Caco-2 (cell line): Measurements from ENCODE around the gene FRMD4A. TPM values are rescaled to one million over a fixed set of nuclear protein-coding genes. Genes with fewer than 3 reads are reported as not detected.

Experiments
- BruUV-seq: library from RNA; stranded (reverse); fragments of 400-500 nt; replicated peaks from 2 replicates; lab custom pipeline; 2021; lab: Mats Ljungman, UMichigan
- CTCF ChIA-PET: fragments of 300-600 bp; sonication (Branson Sonifier 250); formaldehyde crosslinking; loops from one replicate; lab custom pipeline; 2022; ENCODE audit warnings: antibody characterized with exemption; lab: Charles Lee
- POLR2A ChIA-PET: fragments of 300-600 bp; sonication (Branson Sonifier 250); formaldehyde crosslinking; loops from one replicate; lab custom pipeline; 2022; ENCODE audit warnings: antibody characterized with exemption; lab: Charles Lee
- DNase-seq, 2 experiments: peaks; one replicate each; pipeline versions ENCODE4 v3.0.0 to v3.0.0-alpha.2; 2020 to 2022
- H3K27me3 ChIP-seq: replicated peaks from 2 replicates; pipeline ENCODE4 v1.6.0; 2011; ENCODE audit warnings: low read length; ENCODE audit not compliant: control insufficient read depth, insufficient read depth
- H3K36me3 ChIP-seq: 2 replicates; pipeline ENCODE4 v1.5.1; 2011; ENCODE audit warnings: low read length; ENCODE audit not compliant: control insufficient read depth, insufficient read depth
- H3K4me1 ChIP-seq: fragments of 250-450 bp; sonication (Bioruptor Pico); 2 replicates; pipeline ENCODE4 v1.5.1; 2020; ENCODE audit warnings: mild to moderate bottlenecking
- H3K4me3 ChIP-seq: 2 replicates; pipeline ENCODE4 v1.5.1; 2011; ENCODE audit warnings: low read depth, mild to moderate bottlenecking, control low read depth, low read length
- H3K9me3 ChIP-seq: fragments of 250-450 bp; sonication (Bioruptor Pico); 2 replicates; pipeline ENCODE4 v1.5.1; 2020; ENCODE audit warnings: mild to moderate bottlenecking, moderate library complexity
- H3K27ac Mint-ChIP-seq: one replicate; pipeline ENCODE4 v1.8.0; 2022; ENCODE audit warnings: mixed read lengths; ENCODE audit not compliant: unreplicated experiment
- H3K27me3 Mint-ChIP-seq: one replicate; pipeline ENCODE4 v1.8.0; 2022; ENCODE audit warnings: mixed read lengths; ENCODE audit not compliant: insufficient read depth, unreplicated experiment
- H3K36me3 Mint-ChIP-seq: one replicate; pipeline ENCODE4 v1.8.0; 2022; ENCODE audit warnings: mild to moderate bottlenecking, mixed read lengths; ENCODE audit not compliant: insufficient read depth, unreplicated experiment
- H3K4me1 Mint-ChIP-seq: one replicate; pipeline ENCODE4 v1.8.0; 2022; ENCODE audit warnings: low read depth, mixed read lengths; ENCODE audit not compliant: unreplicated experiment
- H3K4me3 Mint-ChIP-seq: one replicate; pipeline ENCODE4 v1.8.0; 2022; ENCODE audit warnings: mild to moderate bottlenecking, moderate library complexity, mixed read lengths; ENCODE audit not compliant: unreplicated experiment
- H3K9me3 Mint-ChIP-seq: one replicate; pipeline ENCODE4 v1.8.0; 2022; ENCODE audit warnings: mixed read lengths; ENCODE audit not compliant: unreplicated experiment
- CTCF ChIP-seq, 2 experiments: fragments of 200-600 bp in 1 of 2; IDR thresholded peaks; 1 replicate in 1 of 2; 2 replicates in 1 of 2; pipeline versions ENCODE4 v1.5.1 to v1.8.0; 2011 to 2022; ENCODE audit warnings: antibody characterized with exemption in 1 of 2, control low read depth in 1 of 2, inconsistent platforms in 1 of 2, low read depth in 1 of 2, low read length in 1 of 2, mild to moderate bottlenecking in 1 of 2, moderate library complexity in 1 of 2; ENCODE audit not compliant: insufficient read depth in 1 of 2, severe bottlenecking in 1 of 2, unreplicated experiment in 1 of 2
- intact Hi-C: fragments of 100-400 bp; cut with micrococcal nuclease; formaldehyde crosslinking; loops from one replicate; pipeline ENCODE4 v1.10.0; 2022; ENCODE audit not compliant: unreplicated experiment
- total RNA-seq: library from RNA; stranded (reverse); gene quantifications from 2 replicates; pipeline ENCODE4 v1.2.3, GENCODE V29; 2022

FRMD4A gene
- total RNA-seq, 1 experiment from 2014 or later, result 52.1 TPM

DNA sequence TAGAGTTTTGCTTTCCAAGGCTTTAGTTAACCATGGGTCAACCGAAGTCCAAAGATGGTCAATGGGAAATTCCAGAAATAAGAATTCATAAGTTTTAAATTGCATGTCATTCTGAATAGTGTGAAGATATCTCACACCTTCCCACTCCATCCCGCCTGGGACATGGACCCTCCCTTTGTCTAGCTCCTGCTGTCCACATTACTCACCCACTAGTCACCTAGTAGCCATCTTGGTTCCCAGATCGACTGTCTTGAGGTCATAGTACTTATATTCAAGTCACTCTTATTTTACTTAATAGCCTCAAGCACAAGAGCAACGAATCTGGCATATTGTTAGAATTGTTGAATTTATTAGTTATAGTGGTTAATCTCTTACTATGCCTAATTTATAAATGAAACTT, 377.4 kb downstream of the FRMD4A start:
- Histone ChIP-seq H3K9me3 (no peaks in the 10 kb centered on the region), H3K4me1 (no peaks in the 10 kb centered on the region), H3K36me3 (no peaks in the 10 kb centered on the region), H3K4me3 (no peak overlapping the region), H3K27me3 (no peaks in the 10 kb centered on the region; the same call in 1 of the 2 replicates)
- H3K9me3 Mint-ChIP-seq, result peaks cover 12% of the 10 kb centered on the region
- no peak overlapping the region for H3K27ac Mint-ChIP-seq
- no peak for TF ChIP-seq CTCF (IDR thresholded peaks at IDR 0.05; ENCODE audit: insufficient read depth in 1 of 2, low read depth in 1 of 2, low read length in 1 of 2, severe bottlenecking in 1 of 2, unreplicated experiment in 1 of 2)
- H3K4me1 Mint-ChIP-seq, result peaks cover 7% of the 10 kb centered on the region
- peaks cover 10% of the 10 kb centered on the region for H3K27me3 Mint-ChIP-seq
- ChIA-PET POLR2A (no interaction called here), CTCF (no interaction called here)
- H3K36me3 Mint-ChIP-seq, result no peaks in the 10 kb centered on the region
- intact Hi-C loops, result no loop called here
- no peak overlapping the region for H3K4me3 Mint-ChIP-seq
- BruUV-seq, result no TSS peak
- DNase-seq, result no peak

DNA sequence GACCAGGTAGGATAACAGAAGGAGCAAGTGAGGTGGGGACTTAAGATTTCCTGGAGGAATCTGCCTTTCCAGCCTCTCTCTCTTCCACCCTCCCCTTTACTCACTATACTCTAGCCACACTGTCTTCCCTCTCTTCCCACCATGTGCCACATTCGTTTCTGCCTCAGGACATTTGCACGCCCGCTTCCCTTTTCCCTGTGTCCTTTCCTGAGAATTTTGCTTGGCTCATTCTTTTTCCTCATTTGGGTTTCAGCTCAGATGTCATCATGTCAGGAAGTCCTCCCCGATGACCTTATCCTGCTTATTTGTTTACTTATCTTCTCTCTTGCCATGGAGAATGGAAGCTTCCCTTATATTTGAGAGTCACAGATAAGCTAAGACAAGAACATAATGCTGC, 380.2 kb downstream of the FRMD4A start:
- BruUV-seq, result no TSS peak
- TF ChIP-seq CTCF (IDR thresholded peaks at IDR 0.05; ENCODE audit: insufficient read depth in 1 of 2, low read depth in 1 of 2, low read length in 1 of 2, severe bottlenecking in 1 of 2, unreplicated experiment in 1 of 2), result no peak
- Histone ChIP-seq H3K4me1 (no peaks in the 10 kb centered on the region), H3K36me3 (no peaks in the 10 kb centered on the region), H3K4me3 (no peak overlapping the region), H3K27me3 (no peaks in the 10 kb centered on the region; the same call in 1 of the 2 replicates), H3K9me3 (no peaks in the 10 kb centered on the region)
- CTCF ChIA-PET, result interaction anchor here (0.7 kb wide), 1 partner anchor 53 kb away, joined by 3 read pairs; no protein-coding TSS in a partner anchor
- POLR2A ChIA-PET, result no interaction called here
- no peaks in the 10 kb centered on the region for H3K36me3 Mint-ChIP-seq
- H3K27me3 Mint-ChIP-seq, result peaks cover 8% of the 10 kb centered on the region
- intact Hi-C loops, result no loop called here
- no peaks in the 10 kb centered on the region for H3K4me1 Mint-ChIP-seq
- H3K9me3 Mint-ChIP-seq, result peaks cover 12% of the 10 kb centered on the region
- DNase-seq, result no peak
- H3K4me3 Mint-ChIP-seq, result no peak overlapping the region
- no peak overlapping the region for H3K27ac Mint-ChIP-seq

GRCh38 chr10:13949844-13950542, 380.7 kb downstream of the FRMD4A start:
- no peaks in the 10 kb centered on the region for H3K36me3 ChIP-seq
- H3K4me3 ChIP-seq, result no peak overlapping the region
- ChIA-PET CTCF (no interaction called here), POLR2A (no interaction called here)
- no peaks in the 10 kb centered on the region for H3K4me1 Mint-ChIP-seq
- no peaks in the 10 kb centered on the region for H3K4me1 ChIP-seq
- no peak overlapping the region for H3K27ac Mint-ChIP-seq
- no peak for TF ChIP-seq CTCF (IDR thresholded peaks at IDR 0.05; ENCODE audit: insufficient read depth in 1 of 2, low read depth in 1 of 2, low read length in 1 of 2, severe bottlenecking in 1 of 2, unreplicated experiment in 1 of 2)
- no peak overlapping the region for H3K4me3 Mint-ChIP-seq
- H3K27me3 Mint-ChIP-seq, result peaks cover 8% of the 10 kb centered on the region
- BruUV-seq, result no TSS peak
- H3K36me3 Mint-ChIP-seq, result no peaks in the 10 kb centered on the region
- H3K9me3 Mint-ChIP-seq, result peaks cover 12% of the 10 kb centered on the region
- H3K9me3 ChIP-seq, result no peaks in the 10 kb centered on the region
- no peaks in the 10 kb centered on the region; the same call in 1 of the 2 replicates for H3K27me3 ChIP-seq
- no peak for DNase-seq
- intact Hi-C loops, result loop anchor here (5.0 kb wide), 1 partner anchor 142 kb away; no protein-coding TSS in a partner anchor
